Cardiac ventricle fibroblast (primary cell): ENCODE data around the gene SLC25A15. TPM values are rescaled to one million over a fixed set of nuclear protein-coding genes. Genes with fewer than 3 reads are reported as not detected.

Experiments used
- total RNA-seq: library from RNA; depleted of rRNA; stranded (reverse); fragments of >200 nt; gene quantifications from 2 replicates; pipeline ENCODE4 v1.2.3, GENCODE V29; 2015

SLC25A15 gene
- total RNA-seq, result 8.4 and 11.3 TPM in 2 replicates

DNA sequence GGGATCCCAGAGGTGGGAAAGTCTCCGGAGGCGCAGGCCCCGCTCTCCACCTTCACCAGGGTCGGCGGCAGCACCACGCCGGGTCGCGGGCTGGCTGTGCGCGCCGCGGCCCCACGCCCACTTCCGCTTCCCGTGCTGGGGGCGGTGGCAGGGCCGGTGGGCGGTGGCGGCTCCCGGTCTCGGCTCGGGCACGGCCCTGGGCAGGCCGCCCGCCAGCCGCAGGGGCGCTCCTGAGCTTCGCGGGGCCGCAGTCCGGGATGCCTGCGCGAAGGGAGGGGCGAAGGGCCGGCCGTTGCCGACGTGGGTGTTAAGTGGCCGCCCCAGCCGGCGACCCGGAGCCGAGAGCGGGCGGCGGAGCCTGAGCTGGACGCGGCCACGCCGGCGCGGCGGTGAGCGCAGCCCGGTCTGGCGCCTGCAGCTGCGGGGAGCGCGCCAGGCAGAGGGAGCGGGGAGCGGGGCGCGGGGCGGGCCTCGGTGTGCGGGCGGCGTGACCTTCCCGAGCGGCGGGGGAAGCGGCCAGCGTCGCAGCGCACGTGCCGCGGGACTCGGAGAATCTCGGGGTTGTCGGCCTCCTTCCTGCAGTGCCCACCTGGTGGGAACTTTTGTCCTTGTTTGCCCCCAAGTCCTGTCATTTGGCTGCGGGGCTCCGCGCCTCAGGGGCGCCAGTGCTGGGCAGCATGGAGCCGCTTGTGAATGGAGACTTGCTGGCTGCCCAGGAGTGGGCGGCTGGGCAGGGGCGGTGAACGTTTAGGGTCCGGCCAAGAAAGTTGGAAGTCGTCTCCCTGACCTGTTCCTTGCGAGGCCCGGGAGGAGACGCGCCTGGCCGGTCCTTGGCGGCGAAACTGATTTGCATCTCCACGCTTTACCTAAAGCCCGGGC is at the start of gene SLC25A15:
SLC25A15 (plus strand) TSS at position 337 of the 879 bp plus-strand sequence. CDS start 3,616 bp downstream, outside the sequence.

GRCh38 chr13:40770934-40771618 is 18.3 kb upstream of the SLC25A15 start, which contains the start of gene MRPS31:
MRPS31 (minus strand) TSS chr13:40771190; CDS start chr13:40771136, 54 bp downstream.

Other genes starting within 250 kb of the SLC25A15 start
- gene FOXO1, start 123.0 kb upstream of the SLC25A15 start, total RNA-seq, result 33.1 and 35.3 TPM in 2 replicates
- 11.5 and 16.2 TPM in 2 replicates for gene MRPS31, start 18.4 kb upstream of the SLC25A15 start, total RNA-seq
- 34.8 and 40.2 TPM in 2 replicates for gene ELF1, start 229.7 kb downstream of the SLC25A15 start, total RNA-seq